HG03565 (cell line): ENCODE measurements around the gene SIVA1.
"Not testable (repeated sequence)": the region's sequence is repeated elsewhere in the genome, so short reads cannot be mapped to it uniquely, and the experiment has no call there.

Experiments
- ATAC-seq: cut with Tn5 transposase; IDR thresholded peaks from one replicate; pipeline ENCODE4 v1.9.1; 2021; ENCODE audit warnings: mild to moderate bottlenecking, moderate library complexity; ENCODE audit not compliant: unreplicated experiment

The SIVA1 gene

DNA sequence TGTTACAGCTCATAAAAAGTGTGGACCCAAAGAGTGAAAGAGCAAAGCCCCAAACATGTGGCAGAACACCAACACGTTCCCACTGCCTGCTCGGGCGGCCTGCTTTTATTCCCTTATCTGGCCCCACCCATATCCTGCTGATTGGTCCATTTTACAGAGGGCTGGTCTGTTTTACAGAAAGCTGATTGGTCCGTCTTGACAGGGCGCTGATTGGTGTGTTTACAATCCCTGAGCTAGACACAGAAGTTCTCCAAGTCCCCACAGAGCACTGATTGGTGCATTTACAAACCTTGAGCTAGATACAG, 2.2 kb upstream of the SIVA1 start:
- ATAC-seq: not testable (repeated sequence)

- no peak for ATAC-seq
These were observed 1.2 kb upstream of the SIVA1 start for GRCh38 chr14:104751539-104752422.

- ATAC-seq: peak; percentile 3
These were observed 568 bp upstream of the SIVA1 start for GRCh38 chr14:104752423-104752734.

GRCh38 chr14:104753528-104754212, 723 bp downstream of the SIVA1 start:
- no peak for ATAC-seq

DNA sequence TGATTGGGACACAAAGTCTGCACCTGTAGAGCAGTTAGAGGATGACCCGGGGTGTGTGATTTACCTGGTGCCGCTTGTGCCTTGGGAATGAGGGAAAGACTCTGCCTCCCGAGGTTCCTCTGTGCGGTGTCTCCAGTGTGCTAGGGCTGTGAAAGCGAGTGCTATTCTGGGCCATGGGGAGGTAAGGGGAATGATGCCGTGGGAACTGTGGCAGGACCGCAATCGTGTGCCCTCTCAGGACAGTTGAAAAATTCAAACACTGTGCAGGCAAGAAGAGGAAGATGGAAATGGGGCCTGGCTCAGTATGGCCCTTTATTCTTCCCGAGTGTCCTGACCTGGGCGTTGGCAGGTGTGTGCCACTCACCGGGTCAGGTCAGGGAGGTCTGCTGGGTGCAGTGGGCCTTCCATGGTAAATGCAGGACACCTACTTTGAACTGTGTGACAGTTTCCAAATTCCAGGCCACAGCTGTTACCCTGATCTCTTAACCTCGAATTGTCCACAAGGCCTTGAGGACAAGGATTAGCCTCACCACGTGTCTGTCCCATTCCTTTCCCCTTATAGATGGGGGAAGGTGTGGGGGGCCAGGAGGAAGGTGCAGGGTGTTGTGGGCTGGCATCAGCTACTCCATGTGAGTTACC, 1.4 kb downstream of the SIVA1 start:
- ATAC-seq: no peak

GRCh38 chr14:104755621-104756020, 2.7 kb downstream of the SIVA1 start:
- no peak for ATAC-seq

DNA sequence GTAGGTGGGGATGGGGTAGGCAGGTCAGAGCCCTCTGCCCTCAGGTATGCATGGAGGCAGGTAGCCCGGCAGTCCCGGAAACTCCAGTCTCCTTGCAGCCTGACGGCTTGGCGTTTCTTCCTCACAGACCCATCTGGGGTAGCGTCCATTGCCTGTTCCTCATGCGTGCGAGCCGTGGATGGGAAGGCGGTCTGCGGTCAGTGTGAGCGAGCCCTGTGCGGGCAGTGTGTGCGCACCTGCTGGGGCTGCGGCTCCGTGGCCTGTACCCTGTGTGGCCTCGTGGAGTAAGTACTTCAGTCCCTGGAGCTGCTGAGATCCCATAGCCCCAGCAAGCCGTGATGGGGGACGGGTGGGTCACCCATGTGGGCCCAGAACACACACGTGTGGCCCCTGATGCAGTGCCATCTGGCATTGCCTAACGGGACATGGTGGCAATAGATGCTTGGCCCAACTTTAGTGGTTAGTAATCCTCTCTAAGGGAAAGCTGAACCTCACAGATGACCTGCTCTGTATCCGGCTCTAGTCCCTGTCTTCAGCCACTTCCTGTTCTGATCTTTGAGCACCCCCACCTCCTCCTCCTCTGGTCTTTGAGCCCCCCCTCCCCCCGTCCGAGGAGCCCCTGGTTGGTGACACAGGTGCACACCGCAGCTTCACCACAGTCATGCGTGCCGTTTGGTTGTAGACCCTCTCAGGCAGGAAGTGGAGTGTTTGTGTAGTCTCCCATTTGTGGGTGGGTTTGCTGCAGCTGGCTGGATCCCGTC, 3.7 kb downstream of the SIVA1 start:
- ATAC-seq: no peak

DNA sequence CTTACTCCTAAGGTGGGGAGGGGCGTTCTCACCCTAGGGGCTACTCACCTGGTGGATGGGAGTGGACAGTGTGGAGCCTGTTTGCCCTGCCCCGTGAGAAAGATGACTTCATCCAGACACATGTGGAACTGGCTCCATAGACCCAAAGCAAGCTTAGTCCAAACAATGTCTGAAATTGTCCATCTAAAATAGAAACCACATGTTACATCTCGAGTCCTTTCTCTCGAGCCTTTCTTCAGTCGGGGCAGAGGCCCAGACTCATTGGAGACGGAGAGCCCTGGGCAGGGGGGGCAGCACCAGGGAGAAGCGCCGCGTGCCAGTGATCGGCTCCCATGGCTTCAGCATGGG, 4.3 kb downstream of the SIVA1 start:
- no peak for ATAC-seq

DNA sequence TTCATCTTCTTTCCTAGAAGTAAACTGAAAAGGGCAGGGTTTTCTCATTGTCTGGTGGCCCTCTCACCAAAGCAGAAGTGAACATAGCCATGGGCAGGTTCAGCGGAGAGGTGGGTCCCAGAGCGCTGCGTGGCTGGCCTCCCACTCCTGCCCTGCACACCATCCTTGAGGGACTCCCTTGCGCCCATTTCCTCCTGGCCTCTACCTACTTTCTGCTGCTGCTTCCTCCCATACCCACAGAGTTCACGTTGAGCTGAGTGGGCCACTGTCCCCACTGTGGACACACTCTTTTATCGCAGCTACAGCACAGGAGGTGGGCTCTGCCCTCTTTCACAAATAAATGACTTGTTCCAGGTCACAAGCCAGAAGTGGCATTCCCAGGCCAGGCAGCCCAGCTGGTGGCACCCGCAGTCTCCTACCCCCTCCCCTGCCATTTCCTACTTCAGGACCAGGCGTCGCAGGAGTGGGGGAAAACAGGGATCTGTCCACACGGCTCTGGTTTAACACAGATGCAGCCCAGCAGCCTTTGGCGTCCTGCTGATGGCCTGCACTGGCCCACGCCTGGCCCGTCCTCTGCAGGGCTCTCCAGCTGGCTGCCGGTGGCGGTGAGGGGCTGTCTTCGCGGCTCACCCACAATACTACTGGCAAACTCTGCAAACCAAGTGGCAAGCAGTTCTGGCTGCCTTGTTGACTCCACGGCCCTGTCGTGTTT, 4.9 kb downstream of the SIVA1 start:
- no peak for ATAC-seq

GRCh38 chr14:104758981-104759969, 6.3 kb downstream of the SIVA1 start:
- ATAC-seq: no peak

DNA sequence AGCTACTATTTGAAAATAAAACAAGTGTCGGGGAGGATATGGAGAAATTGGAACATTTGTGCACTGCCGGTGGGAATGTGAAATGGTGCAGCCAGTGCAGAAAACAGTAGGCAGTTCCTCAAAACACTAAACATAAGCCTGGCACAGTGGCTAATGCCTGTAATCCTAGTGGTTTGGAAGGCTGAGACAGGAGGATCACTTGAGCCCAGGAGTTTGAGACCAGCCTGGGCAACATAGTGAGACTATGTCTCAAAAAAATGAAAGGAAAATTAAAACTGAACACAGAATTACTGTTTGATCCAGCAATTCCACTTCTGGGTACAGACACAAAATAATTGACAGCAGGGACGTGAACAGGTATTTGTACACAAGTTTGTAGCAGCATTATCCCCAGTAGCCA, 12.6 kb downstream of the SIVA1 start:
- no peak for ATAC-seq

- ATAC-seq: no peak
These were observed 13.4 kb downstream of the SIVA1 start for GRCh38 chr14:104766256-104766862.

- ATAC-seq: no peak
These were observed 14.1 kb downstream of the SIVA1 start for GRCh38 chr14:104766863-104767633.

- no peak for ATAC-seq
These were observed 14.6 kb downstream of the SIVA1 start for GRCh38 chr14:104767634-104767918.

DNA sequence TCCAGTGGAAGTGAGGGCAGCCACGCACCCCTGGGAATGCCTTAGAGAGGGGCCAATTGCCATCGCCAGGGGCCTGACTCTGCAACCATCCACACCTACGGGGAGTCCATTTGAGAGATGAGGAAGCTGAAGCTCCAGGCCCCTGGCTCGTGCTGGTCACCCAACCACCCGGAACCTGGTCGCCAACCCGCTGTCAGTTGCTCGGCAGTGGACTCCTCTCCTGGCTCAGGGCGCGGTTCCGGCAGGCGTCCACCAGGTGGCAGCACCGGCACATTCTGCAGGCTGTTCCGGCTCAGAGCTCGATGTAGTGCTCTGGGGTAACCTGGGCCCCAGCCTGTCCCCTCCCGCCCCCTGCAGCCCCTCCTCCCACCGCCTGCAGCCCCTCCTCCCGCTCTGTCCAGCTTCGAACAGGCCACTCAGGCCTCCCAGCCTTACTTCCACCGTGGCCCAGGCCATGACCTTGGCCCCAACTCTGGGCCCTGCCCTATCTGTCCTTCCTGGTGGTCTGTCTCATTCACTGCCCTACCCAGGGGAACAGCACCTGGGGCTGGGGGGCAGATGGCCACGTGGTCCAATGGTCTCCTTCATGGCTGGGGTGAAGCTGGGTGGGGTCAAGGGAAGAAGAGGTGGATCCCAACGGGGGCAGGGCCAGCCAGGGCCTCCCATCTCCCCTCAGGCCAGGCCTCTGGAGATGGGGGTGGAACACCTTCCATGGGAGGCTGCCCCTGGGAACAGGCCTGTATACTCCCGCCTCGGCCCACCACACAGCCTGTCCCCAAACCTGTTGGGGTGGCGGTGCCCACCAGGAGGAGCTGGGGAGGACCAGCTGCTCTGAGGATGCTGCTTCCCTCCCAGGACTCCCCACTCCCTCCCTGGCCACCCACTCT, 15.7 kb downstream of the SIVA1 start:
- ATAC-seq: no peak

DNA sequence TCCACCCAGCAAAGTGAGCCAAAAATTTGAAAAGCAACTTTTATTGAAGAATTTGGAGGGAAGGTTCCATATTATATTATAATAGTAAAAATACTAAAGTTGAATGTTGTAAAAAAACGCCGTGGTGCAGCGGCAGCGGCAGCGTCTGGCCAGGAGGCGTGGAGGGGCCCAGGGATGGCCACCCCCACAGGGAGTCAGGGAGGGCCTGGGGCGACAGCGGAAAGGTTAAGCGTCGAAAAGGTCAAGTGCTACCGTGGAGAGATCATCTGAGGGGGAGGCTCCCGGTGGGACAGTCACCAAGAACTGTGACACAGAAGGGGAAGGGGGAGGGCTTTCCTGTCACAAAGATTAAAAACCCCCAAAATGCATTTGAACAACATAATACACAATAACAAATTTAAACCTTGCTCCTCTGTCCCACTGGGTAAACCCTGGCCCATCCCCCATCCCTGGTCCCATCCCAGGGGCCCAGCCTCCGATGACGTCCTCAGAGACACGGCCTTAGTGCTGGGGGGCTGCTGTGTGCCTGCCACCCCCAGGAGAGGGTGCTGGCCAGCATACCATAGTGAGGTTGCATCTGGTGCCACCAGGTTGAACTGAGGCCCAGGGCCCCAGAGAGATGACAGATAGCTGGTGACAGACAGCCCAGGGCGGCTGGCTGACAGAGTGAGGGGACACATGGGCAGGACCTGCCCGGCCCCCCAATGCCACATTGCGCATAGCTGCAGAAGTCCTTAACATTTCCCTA, 16.6 kb downstream of the SIVA1 start:
- ATAC-seq: no peak

- no peak for ATAC-seq
These were observed 17.2 kb downstream of the SIVA1 start for GRCh38 chr14:104770072-104770579.
